Calu3 (cell line): ENCODE results near the gene PRAMEF8. TPM values are rescaled to one million over a fixed set of nuclear protein-coding genes. Genes with fewer than 3 reads are reported as not detected.
A peak's percentile ranks its signal among the peaks of the same experiment; 100 is the strongest.
"Not testable (repeated sequence)": the region's sequence is repeated elsewhere in the genome, so short reads cannot be mapped to it uniquely, and the experiment has no call there.

Experiments
- Bru-seq: library from RNA; stranded (reverse); fragments of 400-500 nt; gene quantifications from one replicate; lab custom pipeline; 2021; lab: Mats Ljungman, UMichigan
- BruChase-seq, 2 experiments: library from RNA; stranded (reverse); fragments of 400-500 nt; gene quantifications; one replicate each; lab custom pipeline; 2021; lab: Mats Ljungman, UMichigan
- BruUV-seq: library from RNA; stranded (reverse); fragments of 400-500 nt; replicated peaks from 2 replicates; lab custom pipeline; 2021; lab: Mats Ljungman, UMichigan
- CTCF ChIA-PET: fragments of 300-600 bp; sonication (Branson Sonifier 250); formaldehyde crosslinking; loops from one replicate; lab custom pipeline; 2022; ENCODE audit warnings: antibody characterized with exemption; lab: Charles Lee
- DNase-seq: peaks from one replicate; pipeline ENCODE4 v3.0.0; 2022
- H3K27ac Mint-ChIP-seq: one replicate; pipeline ENCODE4 v1.8.0; 2022; ENCODE audit warnings: mixed read lengths; ENCODE audit not compliant: unreplicated experiment
- H3K27me3 Mint-ChIP-seq: one replicate; pipeline ENCODE4 v1.8.0; 2022; ENCODE audit warnings: mixed read lengths; ENCODE audit not compliant: unreplicated experiment
- H3K36me3 Mint-ChIP-seq: one replicate; pipeline ENCODE4 v1.8.0; 2022; ENCODE audit warnings: mild to moderate bottlenecking, moderate library complexity, mixed read lengths; ENCODE audit not compliant: insufficient read depth, unreplicated experiment
- H3K4me1 Mint-ChIP-seq: one replicate; pipeline ENCODE4 v1.8.0; 2022; ENCODE audit warnings: mild to moderate bottlenecking, low read depth, mixed read lengths; ENCODE audit not compliant: unreplicated experiment
- H3K4me3 Mint-ChIP-seq: one replicate; pipeline ENCODE4 v1.8.0; 2022; ENCODE audit warnings: mild to moderate bottlenecking, low read depth, moderate library complexity, mixed read lengths; ENCODE audit not compliant: unreplicated experiment
- H3K9me3 Mint-ChIP-seq: one replicate; pipeline ENCODE4 v1.8.0; 2022; ENCODE audit warnings: low read depth, mixed read lengths; ENCODE audit not compliant: unreplicated experiment
- intact Hi-C: fragments of 100-400 bp; cut with micrococcal nuclease; formaldehyde crosslinking; loops from one replicate; pipeline ENCODE4 v1.10.0; 2022; ENCODE audit not compliant: unreplicated experiment
- long read RNA-seq: library from polyadenylated mRNA; stranded (forward); transcript quantifications from one replicate; pipeline ENCODE4 v2.0.0, GENCODE V29; 2022
- total RNA-seq: library from RNA; stranded (reverse); gene quantifications from 2 replicates; pipeline ENCODE4 v1.2.3, GENCODE V29; 2022

PRAMEF8 gene
- total RNA-seq (not detected in 2 replicates), Bru-seq, nascent RNA (not detected), BruChase-seq, experiment 1, labeled RNA remaining after a 6-hour chase (not detected), BruChase-seq, experiment 2, labeled RNA remaining after a 2-hour chase (not detected)
- long read RNA-seq = 0 reads

DNA sequence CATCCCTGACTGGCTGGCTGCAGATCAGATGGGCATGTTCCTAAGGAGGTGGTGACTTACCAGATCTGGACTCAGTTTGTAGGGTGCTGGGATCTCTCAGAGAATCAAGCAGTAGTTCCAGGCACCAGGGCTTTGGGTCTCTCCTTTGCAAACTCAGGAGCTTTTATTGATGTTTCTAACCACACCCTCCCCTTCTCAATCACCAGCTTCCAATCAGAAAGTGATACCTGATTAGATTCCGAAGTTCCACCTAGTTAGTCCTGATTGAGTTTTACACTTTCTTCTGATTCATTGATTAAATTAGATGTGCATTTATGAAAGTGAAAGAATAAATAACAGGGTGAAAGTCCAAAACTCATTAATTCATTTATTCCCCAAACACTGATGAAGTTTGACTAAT, at the start of gene PRAMEF8:
TSS of gene PRAMEF8 (minus strand) at position 101 of the 400 bp plus-strand sequence. CDS start 1,046 bp downstream, outside the sequence.
- intact Hi-C loops, H3K4me1 Mint-ChIP-seq, H3K27ac Mint-ChIP-seq, BruUV-seq, CTCF ChIA-PET, DNase-seq, H3K27me3 Mint-ChIP-seq, H3K9me3 Mint-ChIP-seq, H3K36me3 Mint-ChIP-seq, H3K4me3 Mint-ChIP-seq: not testable (repeated sequence)

DNA sequence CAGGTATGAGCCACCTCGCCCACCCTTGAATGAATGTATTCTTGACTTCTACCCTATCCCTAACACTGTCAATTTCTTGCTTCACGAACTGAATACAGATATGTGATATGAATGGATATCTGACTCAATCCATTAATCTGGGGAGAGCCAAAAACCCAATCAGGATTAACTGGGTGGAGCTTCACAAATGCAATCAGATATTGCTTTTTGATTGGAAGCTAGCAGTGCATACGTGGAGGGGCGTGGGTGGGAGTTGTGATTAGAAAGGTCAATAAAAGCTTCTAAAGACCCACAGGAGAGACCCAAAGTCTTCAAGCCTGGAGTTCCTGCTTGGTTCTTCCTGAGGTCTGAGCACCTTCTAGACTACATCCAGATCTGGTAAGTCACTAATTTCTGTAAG, 30.3 kb upstream of the PRAMEF8 start, which contains the start of gene PRAMEF15:
TSS of gene PRAMEF15 (plus strand) at position 301 of the 400 bp plus-strand sequence. CDS start 2,827 bp downstream, outside the sequence.
- BruUV-seq, H3K36me3 Mint-ChIP-seq: not testable (repeated sequence)

DNA sequence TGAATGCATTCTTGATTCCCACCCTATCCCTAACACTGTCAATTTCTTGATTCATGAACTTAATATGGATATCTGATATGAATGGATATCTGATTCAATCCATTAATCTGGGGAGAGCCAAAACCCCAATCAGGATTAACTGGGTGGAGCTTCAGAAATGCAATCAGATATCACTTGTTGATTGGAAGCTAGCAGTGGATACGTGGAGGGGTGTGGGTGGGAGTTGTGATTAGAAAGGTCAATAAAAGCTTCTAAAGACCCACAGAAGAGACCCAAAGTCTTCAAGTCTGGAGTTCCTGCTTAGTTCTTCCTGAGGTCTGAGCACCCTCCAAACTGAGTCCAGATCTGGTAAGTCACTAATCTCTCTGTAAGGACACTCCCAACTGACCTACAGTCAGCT, 18.3 kb upstream of the PRAMEF8 start, which contains the start of gene PRAMEF33:
TSS of gene PRAMEF33 (plus strand) at position 301 of the 400 bp plus-strand sequence. CDS start 2,416 bp downstream, outside the sequence.
- H3K27me3 Mint-ChIP-seq, DNase-seq, H3K27ac Mint-ChIP-seq, H3K4me1 Mint-ChIP-seq, H3K9me3 Mint-ChIP-seq, H3K4me3 Mint-ChIP-seq, CTCF ChIA-PET, BruUV-seq, intact Hi-C loops, H3K36me3 Mint-ChIP-seq: not testable (repeated sequence)

More for the DNA sequence above, 30.3 kb upstream of the PRAMEF8 start, which contains the start of gene PRAMEF15:
- H3K4me1 Mint-ChIP-seq, H3K4me3 Mint-ChIP-seq, H3K27me3 Mint-ChIP-seq, intact Hi-C loops, H3K27ac Mint-ChIP-seq, DNase-seq, H3K9me3 Mint-ChIP-seq, CTCF ChIA-PET: not testable (repeated sequence)

DNA sequence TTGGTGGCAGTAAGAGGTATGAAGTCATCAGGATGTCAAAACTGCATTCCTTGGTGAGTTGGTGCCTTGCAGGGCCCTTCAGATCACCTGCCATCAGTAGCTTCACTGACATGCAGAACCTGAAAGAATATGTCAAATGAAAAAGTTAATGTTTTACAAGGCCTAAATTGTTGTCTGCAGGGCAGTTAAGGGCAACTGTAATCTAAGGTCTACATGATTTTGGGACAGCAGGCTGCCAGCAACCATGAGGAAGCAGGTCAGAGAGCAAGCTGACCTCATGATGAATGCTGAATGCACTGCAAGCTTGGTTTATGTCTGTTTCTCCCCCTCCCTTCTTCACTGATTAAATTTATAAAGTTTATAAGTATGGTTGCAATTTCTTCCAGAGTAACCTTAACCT, 17.3 kb upstream of the PRAMEF8 start:
- BruUV-seq, CTCF ChIA-PET, H3K4me3 Mint-ChIP-seq, H3K27ac Mint-ChIP-seq, H3K4me1 Mint-ChIP-seq, H3K27me3 Mint-ChIP-seq, DNase-seq, intact Hi-C loops, H3K36me3 Mint-ChIP-seq, H3K9me3 Mint-ChIP-seq: not testable (repeated sequence)

DNA sequence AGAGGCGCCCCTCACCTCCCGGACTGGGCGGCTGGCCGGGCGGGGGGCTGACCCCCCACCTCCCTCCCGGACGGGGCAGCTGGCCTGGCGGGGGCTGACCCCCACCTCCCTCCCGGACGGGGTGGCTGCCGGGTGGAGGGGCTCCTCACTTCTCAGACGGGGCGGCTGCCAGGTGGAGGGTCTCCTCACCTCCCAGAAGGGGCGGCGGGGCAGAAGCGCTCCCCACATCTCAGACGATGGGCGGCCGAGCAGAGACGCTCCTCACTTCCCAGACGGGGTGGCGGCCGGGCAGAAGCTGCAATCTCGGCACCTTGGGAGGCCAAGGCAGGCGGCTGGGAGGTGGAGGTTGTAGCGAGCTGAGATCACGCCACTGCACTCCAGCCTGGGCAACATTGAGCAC, 13.8 kb upstream of the PRAMEF8 start:
- H3K36me3 Mint-ChIP-seq, H3K27ac Mint-ChIP-seq, H3K9me3 Mint-ChIP-seq, intact Hi-C loops, CTCF ChIA-PET, H3K4me3 Mint-ChIP-seq, H3K27me3 Mint-ChIP-seq, DNase-seq, BruUV-seq, H3K4me1 Mint-ChIP-seq: not testable (repeated sequence)

DNA sequence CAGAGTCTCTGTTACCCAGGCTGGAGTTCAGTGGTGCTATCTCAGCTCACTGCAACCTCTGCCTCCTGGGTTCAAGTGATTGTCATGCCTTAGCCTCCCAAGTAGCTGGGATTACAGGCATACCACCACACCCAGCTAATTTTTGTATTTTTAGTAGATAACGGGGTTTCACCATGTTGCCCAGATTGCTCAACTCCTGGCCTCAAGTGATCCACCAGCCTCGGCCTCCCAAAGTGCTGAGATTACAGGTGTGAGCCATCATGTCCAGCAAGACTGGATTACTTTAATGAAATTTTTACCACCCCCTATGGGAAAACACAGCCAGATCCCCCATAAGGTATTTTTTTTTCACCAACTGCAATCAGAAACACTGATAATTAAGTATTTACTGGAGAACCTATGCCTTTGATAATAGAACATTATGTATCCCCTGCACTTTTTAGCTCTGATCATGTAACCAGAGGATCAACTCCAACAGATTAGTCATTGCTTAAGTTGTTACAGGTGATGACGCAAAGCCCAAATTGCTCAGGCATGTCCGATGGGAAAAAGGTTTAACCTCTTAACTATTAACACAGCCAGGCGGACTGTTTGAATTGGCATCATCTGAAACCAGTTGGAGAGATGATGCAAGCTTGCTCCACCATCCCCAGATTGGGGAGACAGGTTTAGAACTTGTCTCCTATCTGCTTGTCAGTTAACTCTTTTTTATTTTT, 12.4 kb upstream of the PRAMEF8 start:
- intact Hi-C loops, BruUV-seq, H3K4me3 Mint-ChIP-seq, H3K4me1 Mint-ChIP-seq, H3K27me3 Mint-ChIP-seq, H3K36me3 Mint-ChIP-seq, DNase-seq, H3K9me3 Mint-ChIP-seq, H3K27ac Mint-ChIP-seq, CTCF ChIA-PET: not testable (repeated sequence)

DNA sequence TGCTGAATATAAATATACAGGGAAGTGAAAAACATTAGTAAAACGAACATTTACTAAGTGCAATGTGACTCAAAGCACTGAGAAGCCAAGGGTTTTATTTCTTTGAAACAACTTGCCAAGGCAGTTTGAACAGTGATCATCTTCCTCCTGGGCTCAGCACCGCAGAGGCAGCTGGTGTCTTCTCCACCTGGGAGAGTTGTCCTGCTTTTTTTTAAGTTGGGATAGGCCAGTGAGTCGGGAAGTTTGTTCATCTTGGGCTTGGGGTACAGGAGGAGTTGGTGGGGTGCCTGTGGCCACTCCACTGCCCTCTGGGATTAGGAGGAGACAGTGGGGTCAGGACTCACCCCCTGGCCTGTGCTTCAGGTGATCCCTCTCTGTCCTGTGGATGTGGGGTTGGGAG, 4.1 kb upstream of the PRAMEF8 start:
- H3K36me3 Mint-ChIP-seq, H3K4me1 Mint-ChIP-seq, H3K27me3 Mint-ChIP-seq, intact Hi-C loops, H3K27ac Mint-ChIP-seq, H3K9me3 Mint-ChIP-seq, CTCF ChIA-PET, H3K4me3 Mint-ChIP-seq, DNase-seq, BruUV-seq: not testable (repeated sequence)

DNA sequence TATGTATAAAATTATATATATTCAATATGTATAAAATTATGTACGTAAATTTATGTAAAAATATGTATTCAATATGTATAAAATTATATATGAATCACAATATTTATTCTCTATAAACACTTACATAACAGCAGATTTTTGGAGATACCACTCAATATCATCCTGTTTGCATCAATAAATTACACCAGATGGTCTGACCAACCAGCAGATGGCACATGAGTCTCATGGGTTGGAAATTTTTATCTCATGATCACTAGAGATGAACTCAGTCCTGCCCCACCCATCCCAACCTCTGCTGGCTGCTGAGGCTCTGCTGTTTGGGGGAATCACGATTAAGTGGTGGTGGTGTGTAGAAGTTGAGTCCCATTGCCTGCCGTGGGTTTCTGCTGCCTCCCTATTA, 5.3 kb downstream of the PRAMEF8 start:
- H3K27ac Mint-ChIP-seq, BruUV-seq: not testable (repeated sequence)

DNA sequence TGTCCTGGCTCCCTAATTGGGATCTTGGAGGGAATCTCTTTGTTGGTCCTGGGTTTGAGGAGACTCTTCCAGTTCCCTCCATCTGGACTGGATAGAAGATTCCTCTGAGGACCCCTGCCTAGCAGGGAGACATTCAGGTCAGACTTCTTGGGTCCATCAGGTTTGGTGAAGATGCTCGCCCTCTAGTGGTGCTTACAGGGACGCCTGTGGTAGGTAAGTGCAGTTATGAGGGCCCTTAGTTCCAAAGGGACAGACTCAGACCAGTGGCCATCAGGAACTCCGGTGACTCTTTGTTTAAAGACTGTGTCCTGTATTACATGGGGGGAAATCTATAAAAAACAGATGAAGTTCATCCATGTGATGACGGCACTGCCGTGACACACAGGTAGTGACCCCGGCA, 7.9 kb downstream of the PRAMEF8 start:
- BruUV-seq, H3K4me3 Mint-ChIP-seq, H3K9me3 Mint-ChIP-seq, H3K36me3 Mint-ChIP-seq, H3K27ac Mint-ChIP-seq, intact Hi-C loops, H3K4me1 Mint-ChIP-seq, CTCF ChIA-PET, H3K27me3 Mint-ChIP-seq: not testable (repeated sequence)
- peak; percentile 0 for DNase-seq

More for the DNA sequence above, 5.3 kb downstream of the PRAMEF8 start:
- H3K27me3 Mint-ChIP-seq, DNase-seq, H3K9me3 Mint-ChIP-seq, H3K4me3 Mint-ChIP-seq, H3K4me1 Mint-ChIP-seq, intact Hi-C loops, CTCF ChIA-PET, H3K36me3 Mint-ChIP-seq: not testable (repeated sequence)

DNA sequence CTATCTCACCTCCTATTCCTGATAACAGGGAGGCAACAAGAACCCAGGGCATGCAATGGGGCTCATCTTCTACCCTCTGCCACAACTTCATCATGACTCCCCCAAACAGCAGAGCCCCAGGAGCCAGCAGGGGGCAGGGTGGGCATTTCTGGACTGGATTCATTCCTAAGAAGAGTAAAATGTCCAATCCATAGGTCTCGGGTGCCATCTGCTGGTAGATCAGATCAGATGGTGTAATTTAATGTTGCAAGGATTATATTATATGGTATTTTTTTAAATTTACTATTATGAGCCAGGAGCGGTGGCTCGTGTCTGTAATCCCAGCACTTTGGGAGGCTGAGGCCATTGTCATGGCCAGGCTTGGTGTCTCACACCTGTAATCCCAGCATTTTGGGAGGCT, 19.8 kb downstream of the PRAMEF8 start:
- BruUV-seq, H3K27ac Mint-ChIP-seq, H3K36me3 Mint-ChIP-seq, CTCF ChIA-PET, intact Hi-C loops, H3K4me3 Mint-ChIP-seq, H3K4me1 Mint-ChIP-seq, H3K9me3 Mint-ChIP-seq, H3K27me3 Mint-ChIP-seq, DNase-seq: not testable (repeated sequence)
